ENCODE data around the gene SECTM1. TPM values are rescaled to one million over a fixed set of nuclear protein-coding genes. Genes with fewer than 3 reads are reported as not detected.

Gene SECTM1
- polyA plus RNA-seq, 2 of the 4 experiments (the other 2 are of a cell fraction), result 0.22 to 2.0 TPM

DNA sequence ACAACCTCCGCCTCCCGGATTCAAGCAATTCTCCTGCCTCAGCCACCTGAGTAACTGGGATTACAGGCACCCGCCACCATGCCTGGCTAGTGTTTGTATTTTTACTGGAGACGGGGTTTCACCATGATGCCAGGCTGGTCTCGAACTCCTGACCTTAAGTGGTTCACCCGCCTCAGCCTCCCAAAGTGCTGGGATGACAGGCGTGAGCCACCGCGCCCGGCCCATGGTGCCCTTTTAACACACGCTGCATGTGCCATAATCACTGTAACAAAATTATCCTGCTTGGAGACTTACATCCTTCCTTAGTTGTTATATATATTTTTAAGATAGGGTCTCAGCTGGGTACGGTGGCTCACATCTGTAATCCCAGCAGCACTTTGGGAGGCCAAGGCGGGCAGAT, 21.6 kb downstream of the SECTM1 start (continued):
- TF ChIP-seq, protein P1, sequence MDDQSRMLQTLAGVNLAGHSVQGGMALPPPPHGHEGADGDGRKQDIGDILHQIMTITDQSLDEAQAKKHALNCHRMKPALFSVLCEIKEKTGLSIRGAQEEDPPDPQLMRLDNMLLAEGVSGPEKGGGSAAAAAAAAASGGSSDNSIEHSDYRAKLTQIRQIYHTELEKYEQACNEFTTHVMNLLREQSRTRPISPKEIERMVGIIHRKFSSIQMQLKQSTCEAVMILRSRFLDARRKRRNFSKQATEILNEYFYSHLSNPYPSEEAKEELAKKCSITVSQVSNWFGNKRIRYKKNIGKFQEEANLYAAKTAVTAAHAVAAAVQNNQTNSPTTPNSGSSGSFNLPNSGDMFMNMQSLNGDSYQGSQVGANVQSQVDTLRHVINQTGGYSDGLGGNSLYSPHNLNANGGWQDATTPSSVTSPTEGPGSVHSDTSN (IDR thresholded peaks at IDR 0.05), result no peak
- TF ChIP-seq SREBF2 (IDR thresholded peaks at IDR 0.05), result no peak

DNA sequence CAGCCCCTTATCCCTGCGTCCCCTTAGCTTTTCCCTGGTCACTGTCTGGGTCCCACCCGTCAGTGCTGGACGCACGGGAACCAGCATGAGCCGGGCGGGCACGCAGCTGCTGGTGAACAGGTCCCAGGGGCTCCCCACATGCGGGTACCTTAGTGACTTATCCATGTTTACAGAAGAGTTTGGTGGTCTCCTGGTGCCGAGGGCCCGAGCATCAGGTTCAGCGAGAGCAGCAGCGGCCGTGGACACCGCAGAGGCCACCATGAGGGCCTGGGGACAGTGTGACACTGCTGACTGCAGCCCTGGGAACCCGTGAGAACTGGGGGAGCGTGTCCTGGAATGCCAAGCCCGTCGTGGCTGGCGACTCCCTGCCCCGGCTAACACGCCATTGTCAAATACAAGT, 22.7 kb downstream of the SECTM1 start:
- CTCF ChIA-PET, result interaction anchor here (0.7 to 21.2 kb wide), 6 partner anchors 11 to 217 kb away, joined by 3 to 343 read pairs (median 4); partner anchors contain the start of gene SECTM1
- 58% methylated on average over 17 of the region's 21 CpGs for WGBS (ENCODE audit: missing lambda C conversion rate)
- no peak; a peak in 1 of 6 replicates for ATAC-seq

DNA sequence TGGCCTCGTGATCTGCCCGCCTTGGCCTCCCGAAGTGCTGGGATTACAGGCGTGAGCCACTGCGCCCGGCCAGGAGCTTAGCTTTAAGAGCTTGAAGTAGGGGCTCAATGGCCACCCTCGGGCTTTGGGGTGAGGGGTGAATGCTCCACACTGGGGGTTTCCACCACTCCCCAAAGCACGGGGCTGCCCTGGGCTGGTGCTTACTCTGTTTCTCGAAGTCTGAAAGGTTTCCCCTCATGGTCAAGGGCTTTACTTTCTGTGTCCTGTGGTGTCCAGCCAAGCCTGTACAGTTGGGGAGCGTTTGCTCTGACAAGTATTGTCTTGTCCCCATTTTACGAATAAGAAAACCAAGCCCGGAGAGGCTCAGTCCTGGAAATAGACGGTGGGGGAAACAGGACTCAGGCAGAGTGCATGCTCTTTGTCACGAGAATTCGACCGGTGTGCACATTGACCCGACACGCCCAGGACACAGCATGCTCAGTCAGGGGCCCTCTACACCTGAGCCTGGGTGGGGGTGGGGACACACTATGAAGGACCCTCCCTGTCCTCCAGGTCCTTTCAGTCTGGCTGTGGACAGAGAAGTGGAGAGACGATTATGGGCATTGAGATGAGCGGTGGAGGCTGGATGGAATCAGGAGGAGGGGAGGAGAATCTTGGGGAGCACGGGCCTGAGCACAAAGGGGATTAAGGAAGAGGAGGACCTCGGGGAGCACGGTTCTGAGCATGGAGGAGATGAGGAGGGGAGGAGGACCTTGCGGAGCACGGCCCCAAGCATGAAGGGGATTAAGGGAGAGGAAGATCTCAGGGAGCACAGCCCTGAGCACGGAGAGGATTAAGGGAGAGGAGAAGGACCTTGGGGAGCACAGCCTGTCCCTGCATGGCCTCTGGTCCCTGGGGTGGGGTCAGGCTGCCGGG, 23.7 kb downstream of the SECTM1 start:
- no peak for DNase-seq (ENCODE audit: low read depth in 1 of 2, low spot score in 1 of 2)
- CTCF ChIA-PET, result interaction anchor here (0.7 to 21.2 kb wide), 5 partner anchors 10 to 218 kb away, joined by 3 to 343 read pairs (median 4); partner anchors contain the start of gene SECTM1
- FAIRE-seq, result no peak
- no peaks in the 10 kb centered on the region for H3K9me3 ChIP-seq
- POLR2A ChIA-PET, result no interaction called here
- no peak overlapping the region for H3K4me2 ChIP-seq
- no peak overlapping the region for H3K27ac ChIP-seq
- H3K4me3 ChIP-seq, result no peak overlapping the region
- TF ChIP-seq, protein P2, sequence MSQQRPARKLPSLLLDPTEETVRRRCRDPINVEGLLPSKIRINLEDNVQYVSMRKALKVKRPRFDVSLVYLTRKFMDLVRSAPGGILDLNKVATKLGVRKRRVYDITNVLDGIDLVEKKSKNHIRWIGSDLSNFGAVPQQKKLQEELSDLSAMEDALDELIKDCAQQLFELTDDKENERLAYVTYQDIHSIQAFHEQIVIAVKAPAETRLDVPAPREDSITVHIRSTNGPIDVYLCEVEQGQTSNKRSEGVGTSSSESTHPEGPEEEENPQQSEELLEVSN (IDR thresholded peaks at IDR 0.05; ENCODE audit: borderline replicate concordance, low read depth), result no peak
- no peak for TF ChIP-seq SMC3 (IDR thresholded peaks at IDR 0.05)
- no peak for TF ChIP-seq RFX5 (IDR thresholded peaks at IDR 0.05)
- TF ChIP-seq, protein P3, sequence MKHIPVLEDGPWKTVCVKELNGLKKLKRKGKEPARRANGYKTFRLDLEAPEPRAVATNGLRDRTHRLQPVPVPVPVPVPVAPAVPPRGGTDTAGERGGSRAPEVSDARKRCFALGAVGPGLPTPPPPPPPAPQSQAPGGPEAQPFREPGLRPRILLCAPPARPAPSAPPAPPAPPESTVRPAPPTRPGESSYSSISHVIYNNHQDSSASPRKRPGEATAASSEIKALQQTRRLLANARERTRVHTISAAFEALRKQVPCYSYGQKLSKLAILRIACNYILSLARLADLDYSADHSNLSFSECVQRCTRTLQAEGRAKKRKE (CRISPR knock-in tag; IDR thresholded peaks at IDR 0.05; ENCODE audit: low read depth), result no peak
- TF ChIP-seq, protein P4, sequence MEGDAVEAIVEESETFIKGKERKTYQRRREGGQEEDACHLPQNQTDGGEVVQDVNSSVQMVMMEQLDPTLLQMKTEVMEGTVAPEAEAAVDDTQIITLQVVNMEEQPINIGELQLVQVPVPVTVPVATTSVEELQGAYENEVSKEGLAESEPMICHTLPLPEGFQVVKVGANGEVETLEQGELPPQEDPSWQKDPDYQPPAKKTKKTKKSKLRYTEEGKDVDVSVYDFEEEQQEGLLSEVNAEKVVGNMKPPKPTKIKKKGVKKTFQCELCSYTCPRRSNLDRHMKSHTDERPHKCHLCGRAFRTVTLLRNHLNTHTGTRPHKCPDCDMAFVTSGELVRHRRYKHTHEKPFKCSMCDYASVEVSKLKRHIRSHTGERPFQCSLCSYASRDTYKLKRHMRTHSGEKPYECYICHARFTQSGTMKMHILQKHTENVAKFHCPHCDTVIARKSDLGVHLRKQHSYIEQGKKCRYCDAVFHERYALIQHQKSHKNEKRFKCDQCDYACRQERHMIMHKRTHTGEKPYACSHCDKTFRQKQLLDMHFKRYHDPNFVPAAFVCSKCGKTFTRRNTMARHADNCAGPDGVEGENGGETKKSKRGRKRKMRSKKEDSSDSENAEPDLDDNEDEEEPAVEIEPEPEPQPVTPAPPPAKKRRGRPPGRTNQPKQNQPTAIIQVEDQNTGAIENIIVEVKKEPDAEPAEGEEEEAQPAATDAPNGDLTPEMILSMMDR (IDR thresholded peaks at IDR 0.05), result no peak
- no peak for TF ChIP-seq ESRRA (IDR thresholded peaks at IDR 0.05; ENCODE audit: borderline replicate concordance, low read length)
- 62% methylated on average over 25 of the region's 27 CpGs for WGBS (ENCODE audit: missing lambda C conversion rate)
- no peaks in the 10 kb centered on the region for H3K4me1 ChIP-seq
- ATAC-seq, result no peak

More for the DNA sequence above, 22.7 kb downstream of the SECTM1 start:
- H3K4me1 ChIP-seq, result no peaks in the 10 kb centered on the region
- H3K27ac ChIP-seq, result no peak overlapping the region
- TF ChIP-seq, protein P5, sequence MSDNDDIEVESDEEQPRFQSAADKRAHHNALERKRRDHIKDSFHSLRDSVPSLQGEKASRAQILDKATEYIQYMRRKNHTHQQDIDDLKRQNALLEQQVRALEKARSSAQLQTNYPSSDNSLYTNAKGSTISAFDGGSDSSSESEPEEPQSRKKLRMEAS (IDR thresholded peaks at IDR 0.05), result no peak
- TF ChIP-seq NPAS2 (CRISPR knock-in tag; IDR thresholded peaks at IDR 0.05; ENCODE audit: borderline replicate concordance) (no peak), CEBPB (IDR thresholded peaks at IDR 0.05) (no peak), NFE2L2 (conservative IDR thresholded peaks at IDR 0.05; ENCODE audit: low read length) (no peak), CBX8 (IDR thresholded peaks at IDR 0.05) (no peak), RCOR1 (IDR thresholded peaks at IDR 0.05; ENCODE audit: low read depth, low read length) (no peak), RARB (CRISPR knock-in tag; IDR thresholded peaks at IDR 0.05) (no peak), KDM1A (IDR thresholded peaks at IDR 0.05; ENCODE audit: low read depth) (no peak), EHMT2 (IDR thresholded peaks at IDR 0.05; ENCODE audit: low read depth) (no peak), CHD2 (IDR thresholded peaks at IDR 0.05; ENCODE audit: low read length, partially characterized antibody) (no peak), MYC (IDR thresholded peaks at IDR 0.05; ENCODE audit: borderline replicate concordance, low read length) (no peak), GATA3 (IDR thresholded peaks at IDR 0.05; ENCODE audit: borderline replicate concordance) (no peak), KDM5A (IDR thresholded peaks at IDR 0.05) (no peak)
- TF ChIP-seq, protein P6, sequence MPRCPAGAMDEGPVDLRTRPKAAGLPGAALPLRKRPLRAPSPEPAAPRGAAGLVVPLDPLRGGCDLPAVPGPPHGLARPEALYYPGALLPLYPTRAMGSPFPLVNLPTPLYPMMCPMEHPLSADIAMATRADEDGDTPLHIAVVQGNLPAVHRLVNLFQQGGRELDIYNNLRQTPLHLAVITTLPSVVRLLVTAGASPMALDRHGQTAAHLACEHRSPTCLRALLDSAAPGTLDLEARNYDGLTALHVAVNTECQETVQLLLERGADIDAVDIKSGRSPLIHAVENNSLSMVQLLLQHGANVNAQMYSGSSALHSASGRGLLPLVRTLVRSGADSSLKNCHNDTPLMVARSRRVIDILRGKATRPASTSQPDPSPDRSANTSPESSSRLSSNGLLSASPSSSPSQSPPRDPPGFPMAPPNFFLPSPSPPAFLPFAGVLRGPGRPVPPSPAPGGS (IDR thresholded peaks at IDR 0.05), result no peak
- no peak for FAIRE-seq
- no peaks in the 10 kb centered on the region for H3K9me3 ChIP-seq
- no peak overlapping the region for H3K4me2 ChIP-seq
- POLR2A ChIA-PET, result interaction anchor here (0.6 kb wide), 1 partner anchor 27 kb away, joined by 3 read pairs; no protein-coding TSS in a partner anchor
- no peak overlapping the region for H3K4me3 ChIP-seq
- no peak for DNase-seq (ENCODE audit: low read depth in 1 of 2, low spot score in 1 of 2)
